IMR-90 (cell line): ENCODE data around the gene SPDEF.

ENCODE experiments used
- BHLHE40 ChIP-seq: fragments of 150-350 bp; IDR thresholded peaks from 2 replicates; pipeline ENCODE4 v1.6.1; 2016; ENCODE audit warnings: mild to moderate bottlenecking, low read depth, low read length
- CEBPB ChIP-seq: IDR thresholded peaks from 2 replicates; pipeline ENCODE4 v1.6.1; 2012; ENCODE audit warnings: low read depth, low read length, improper control_type of control experiment
- CTCF ChIP-seq: conservative IDR thresholded peaks from 2 replicates; pipeline ENCODE4 v1.5.1; 2012; ENCODE audit warnings: mild to moderate bottlenecking, low read depth, low read length, improper control_type of control experiment
- MAFK ChIP-seq: IDR thresholded peaks from 2 replicates; pipeline ENCODE4 v1.6.1; 2012; ENCODE audit warnings: low read depth, low read length, improper control_type of control experiment
- POLR2A ChIP-seq: IDR thresholded peaks from 2 replicates; pipeline ENCODE4 v1.6.1; 2012; ENCODE audit warnings: mild to moderate bottlenecking, low read depth, low read length
- RAD21 ChIP-seq: IDR thresholded peaks from 2 replicates; pipeline ENCODE4 v1.6.1; 2012; ENCODE audit warnings: low read length, improper control_type of control experiment
- RFX5 ChIP-seq: IDR thresholded peaks from 2 replicates; pipeline ENCODE4 v1.8.0; 2012; ENCODE audit warnings: low read depth, mild to moderate bottlenecking, low read length, moderate library complexity
- SMC3 ChIP-seq: fragments of 150-350 bp; IDR thresholded peaks from 2 replicates; pipeline ENCODE4 v1.6.1; 2016; ENCODE audit warnings: low read depth, mild to moderate bottlenecking, antibody characterized with exemption, low read length, moderate library complexity
- TF ChIP-seq, protein P1 (sequence below): fragments of 150-350 bp; IDR thresholded peaks from 2 replicates; pipeline ENCODE4 v1.6.1; 2017; ENCODE audit warnings: mild to moderate bottlenecking, antibody characterized with exemption, low read length, low read depth

GRCh38 chr6:34526241-34526972, 29.7 kb downstream of the SPDEF start:
- TF ChIP-seq, protein P1, sequence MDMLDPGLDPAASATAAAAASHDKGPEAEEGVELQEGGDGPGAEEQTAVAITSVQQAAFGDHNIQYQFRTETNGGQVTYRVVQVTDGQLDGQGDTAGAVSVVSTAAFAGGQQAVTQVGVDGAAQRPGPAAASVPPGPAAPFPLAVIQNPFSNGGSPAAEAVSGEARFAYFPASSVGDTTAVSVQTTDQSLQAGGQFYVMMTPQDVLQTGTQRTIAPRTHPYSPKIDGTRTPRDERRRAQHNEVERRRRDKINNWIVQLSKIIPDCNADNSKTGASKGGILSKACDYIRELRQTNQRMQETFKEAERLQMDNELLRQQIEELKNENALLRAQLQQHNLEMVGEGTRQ = no peak
- TF ChIP-seq POLR2A = no peak
- TF ChIP-seq CTCF = no peak
- no peak for TF ChIP-seq RAD21
- no peak for TF ChIP-seq CEBPB
- TF ChIP-seq BHLHE40 = no peak
- TF ChIP-seq MAFK = no peak
- TF ChIP-seq SMC3 = no peak
- TF ChIP-seq RFX5 = no peak
